NCI-H748 (cell line): Measurements from ENCODE around the gene FBXO48.
"Not testable (repeated sequence)": the region's sequence is repeated elsewhere in the genome, so short reads cannot be mapped to it uniquely, and the experiment has no call there.

ENCODE experiments used
- DNase-seq: peaks from one replicate; lab custom pipeline; 2025; ENCODE audit not compliant: unreplicated experiment; lab: John Stamatoyannopoulos, UW

FBXO48 gene

DNA sequence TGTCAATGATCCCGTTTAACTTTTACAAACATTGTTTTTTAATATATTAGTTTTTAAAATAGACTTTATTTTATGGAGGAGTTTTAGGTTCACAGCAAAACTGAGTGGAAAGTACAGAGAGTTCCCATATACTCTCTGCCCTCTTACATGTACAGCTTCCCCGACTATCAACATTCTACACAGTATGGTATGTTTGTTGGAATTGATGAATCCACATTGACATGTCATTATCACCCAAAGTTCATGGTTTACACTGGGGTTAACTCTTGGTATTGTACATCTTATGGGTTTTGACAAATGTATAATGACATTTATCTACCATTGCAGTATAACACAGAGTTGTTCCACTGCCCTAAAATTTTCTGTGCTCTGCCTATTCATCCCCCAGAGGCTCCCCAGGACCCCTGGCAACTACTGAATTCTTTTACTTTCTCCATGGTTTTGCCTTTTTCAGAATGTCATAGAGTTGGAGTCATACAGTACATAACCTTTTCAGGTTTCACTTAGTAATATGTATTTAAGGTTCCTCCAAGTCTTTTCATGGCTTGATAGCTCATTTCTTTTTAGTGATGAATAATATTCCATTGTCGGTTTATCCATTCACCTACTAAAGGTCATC, 5.8 kb upstream of the FBXO48 start:
- no peak for DNase-seq

DNA sequence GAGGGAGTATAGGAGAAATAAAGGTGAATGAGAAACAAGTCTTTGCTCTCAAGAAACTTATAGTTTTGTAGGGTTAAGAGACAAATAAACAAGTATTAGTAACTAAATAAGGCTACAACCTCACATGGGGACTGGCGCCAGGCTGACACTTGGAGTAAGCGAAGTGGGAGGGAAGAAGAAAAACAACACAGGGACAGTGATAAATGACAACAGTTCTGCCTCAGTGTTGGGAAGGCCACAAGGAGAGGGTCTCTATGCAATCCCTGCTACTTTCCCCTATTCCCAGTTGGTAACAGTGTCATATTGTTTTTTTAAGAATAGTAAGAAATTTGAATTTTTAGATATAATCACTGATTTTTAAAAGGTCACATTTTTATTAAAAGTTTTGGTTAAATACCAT, 4.3 kb upstream of the FBXO48 start:
- no peak for DNase-seq

DNA sequence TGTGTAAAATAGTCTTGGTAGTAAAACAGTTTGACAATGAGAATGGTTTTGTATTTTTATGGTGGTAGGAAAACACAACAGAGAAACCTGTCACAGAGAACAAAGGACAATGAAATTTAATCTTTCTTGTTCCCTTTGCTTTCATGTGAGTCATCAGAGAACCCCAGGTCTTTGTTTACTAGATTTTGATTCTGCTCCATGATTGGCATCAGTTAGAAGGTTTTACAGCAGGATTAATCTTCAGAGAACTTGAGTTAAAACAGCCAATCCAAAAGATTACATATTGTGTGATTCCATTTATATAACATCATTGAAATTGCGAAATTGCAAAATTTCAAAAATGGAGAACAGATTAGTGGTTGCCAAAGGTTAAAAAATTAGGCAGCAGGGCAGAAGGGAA, 2.8 kb upstream of the FBXO48 start:
- peak; percentile 4 for DNase-seq

DNA sequence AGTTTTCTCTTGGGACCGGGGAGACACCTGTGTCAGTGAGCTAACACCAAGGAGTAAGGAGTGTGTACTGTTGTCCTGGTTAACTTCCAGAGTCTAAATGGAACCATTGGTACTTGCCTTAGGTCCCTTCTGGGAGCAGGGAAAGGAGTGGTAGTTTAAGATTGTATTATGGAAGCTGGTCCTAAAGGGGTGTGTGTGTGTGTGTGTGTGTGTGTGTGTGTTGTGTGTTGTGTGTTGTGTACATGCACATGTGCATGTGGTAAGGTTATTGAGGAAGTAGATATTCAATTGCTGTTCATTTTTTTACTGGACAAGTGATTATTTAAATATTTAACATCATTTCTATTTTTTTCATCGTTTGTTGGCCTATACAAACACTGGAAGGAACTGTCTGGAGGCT, 1.7 kb upstream of the FBXO48 start:
- no peak for DNase-seq

DNA sequence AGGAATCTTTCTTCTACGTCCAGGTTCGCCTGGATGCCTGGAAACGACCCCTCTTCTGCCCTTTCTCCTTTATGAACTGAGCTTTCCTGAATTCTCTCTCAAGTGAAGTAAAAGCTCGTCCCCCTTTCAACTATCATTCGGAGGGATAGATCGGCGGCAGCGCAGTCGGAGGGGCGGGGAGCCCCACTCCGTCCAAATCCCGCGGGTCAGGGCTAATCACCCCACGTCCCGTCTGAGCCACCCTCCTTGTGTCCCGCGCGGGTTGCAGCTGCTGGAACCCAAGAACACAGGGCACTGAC, 367 bp downstream of the FBXO48 start:
- DNase-seq, result no peak

DNA sequence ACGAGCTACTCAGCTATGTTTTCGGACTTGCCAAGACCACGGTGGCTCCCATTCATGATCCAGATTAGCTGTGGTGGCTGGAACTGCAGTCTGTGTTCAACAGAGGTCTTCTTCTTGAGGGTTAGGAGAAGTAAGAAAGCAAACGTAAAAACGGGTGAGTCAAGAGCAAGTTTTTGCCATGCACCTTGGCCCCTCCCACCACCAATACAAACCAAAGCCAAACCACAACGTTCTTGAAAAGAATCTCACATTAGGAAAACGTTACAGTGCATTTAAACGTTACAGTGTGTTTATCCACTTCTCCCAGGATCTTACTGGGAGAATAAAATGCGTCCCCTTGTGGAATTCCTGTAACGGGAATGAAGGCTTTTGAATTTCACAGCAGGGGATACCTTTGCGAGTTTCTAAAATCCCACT, 725 bp downstream of the FBXO48 start:
- DNase-seq, result no peak

DNA sequence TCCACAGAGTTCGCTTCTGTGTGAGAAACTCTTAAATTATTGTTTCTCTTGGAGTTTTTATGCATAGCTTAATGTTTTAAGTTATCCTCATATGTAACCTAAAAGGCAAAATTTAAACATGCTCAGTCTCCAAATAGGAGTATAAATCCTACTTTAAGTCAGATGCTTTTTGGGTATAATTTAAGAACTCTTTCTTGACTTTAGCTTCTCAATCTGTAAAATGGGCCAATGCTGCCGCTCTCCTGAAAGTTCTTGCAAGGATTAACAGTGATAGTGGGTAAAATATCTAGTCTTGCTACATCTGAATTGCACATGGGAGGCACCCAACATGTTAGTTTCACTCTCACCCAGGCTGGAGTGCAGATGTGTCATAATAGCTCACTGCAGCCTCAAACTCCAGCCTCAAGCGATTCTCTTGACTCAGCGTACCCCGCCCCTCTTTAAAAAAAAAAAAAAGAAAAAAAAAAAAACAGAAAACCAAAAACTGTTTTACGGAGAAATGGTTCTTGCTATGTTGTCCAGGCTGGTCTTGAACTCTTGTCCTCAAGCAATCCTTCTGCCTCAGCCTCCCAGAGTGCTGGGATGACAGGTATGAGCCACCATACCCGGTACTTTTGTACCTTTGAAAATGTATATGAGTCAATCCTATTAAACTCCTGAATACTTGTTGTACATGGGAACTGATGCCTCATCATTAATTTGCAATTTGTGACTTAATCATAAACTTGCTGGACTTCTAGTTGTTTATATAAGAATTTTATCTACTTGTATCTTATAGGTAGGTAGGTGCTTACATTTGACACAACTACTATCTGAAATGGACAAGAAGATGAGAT, 1.8 kb downstream of the FBXO48 start:
- DNase-seq, result no peak

DNA sequence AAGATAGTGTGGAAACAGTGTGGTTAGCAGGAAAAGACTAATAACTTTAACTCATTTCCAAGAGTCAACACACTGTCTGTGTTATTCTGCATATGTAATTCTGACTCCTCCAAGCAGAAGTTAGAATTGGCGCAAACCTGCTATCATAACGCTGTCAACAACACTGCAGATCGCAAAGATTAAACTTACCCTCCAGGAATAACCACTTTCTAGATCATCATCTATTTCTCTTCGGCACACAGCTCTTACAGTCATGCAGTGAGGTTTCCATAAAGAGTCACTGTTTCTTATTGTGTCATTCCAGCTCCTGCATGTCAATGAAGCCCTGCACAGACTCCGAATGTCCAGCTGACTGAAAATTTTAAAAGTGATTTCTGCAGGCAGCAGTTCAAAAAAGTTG, 2.4 kb downstream of the FBXO48 start:
- no peak for DNase-seq

DNA sequence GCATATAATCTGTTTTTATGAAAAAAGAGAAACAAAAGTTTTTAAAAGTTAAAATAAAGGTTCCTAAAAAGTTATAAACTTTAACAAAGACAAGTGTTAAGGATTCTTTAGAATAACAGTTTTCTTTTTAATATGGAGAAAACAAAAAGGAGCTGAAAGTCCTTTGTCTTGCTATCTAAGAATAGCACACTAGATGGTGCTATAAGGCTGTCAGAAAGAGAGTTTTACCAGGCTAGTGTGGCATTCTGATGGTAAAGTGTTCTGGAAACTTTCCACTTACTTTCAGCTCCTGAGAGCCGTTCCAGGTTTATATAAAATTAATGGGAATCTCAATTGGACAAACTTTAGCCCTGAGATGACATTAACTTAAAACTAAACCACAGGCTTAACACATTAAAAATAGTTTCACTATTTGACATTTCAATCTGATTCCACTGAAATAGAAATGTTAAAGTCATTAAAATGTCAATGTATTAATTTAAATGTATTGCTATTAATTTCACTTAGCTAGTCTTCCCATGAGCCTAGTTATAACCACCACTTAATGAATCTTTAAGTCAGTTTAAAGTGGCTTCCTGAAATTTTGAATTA, 3.7 kb downstream of the FBXO48 start:
- DNase-seq, result peak; percentile 33

DNA sequence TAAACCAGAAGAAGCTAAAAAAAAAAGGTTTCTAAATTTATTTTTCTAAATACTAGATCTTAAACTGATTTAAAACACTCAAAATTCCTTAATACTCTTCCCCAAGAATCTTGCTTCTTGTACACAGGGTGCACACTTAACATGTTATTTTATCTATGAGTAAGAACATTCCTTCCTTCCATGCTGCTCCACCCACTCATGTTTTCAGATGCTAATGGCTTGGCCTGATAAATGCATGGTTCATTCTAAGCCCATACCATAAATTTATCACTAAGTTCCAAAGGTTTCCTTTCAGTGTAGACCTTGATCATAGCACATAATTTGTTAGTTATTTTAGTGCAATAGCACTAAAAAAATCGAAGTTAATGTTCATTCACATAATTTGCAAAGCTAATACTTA, 8.1 kb downstream of the FBXO48 start:
- DNase-seq, result no peak

DNA sequence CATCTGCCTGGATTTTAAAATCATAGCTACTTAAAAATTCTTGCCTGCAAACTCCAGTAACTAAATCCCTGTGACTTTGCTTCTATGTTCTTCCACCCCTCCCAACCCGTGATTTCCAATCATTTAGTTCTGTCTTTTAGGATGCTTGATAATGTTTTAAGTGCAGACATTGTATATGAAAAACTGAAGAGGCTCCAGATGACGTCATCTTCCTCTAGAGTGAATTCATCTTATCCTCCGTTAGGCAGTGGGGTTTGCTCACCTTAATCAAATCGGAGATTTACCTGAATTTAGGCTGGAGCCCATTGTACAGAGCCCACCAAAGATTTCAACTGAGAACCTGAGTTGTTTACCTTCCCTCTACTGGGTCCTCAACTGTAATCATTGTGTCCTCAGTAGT, 10.9 kb downstream of the FBXO48 start:
- DNase-seq, result no peak

DNA sequence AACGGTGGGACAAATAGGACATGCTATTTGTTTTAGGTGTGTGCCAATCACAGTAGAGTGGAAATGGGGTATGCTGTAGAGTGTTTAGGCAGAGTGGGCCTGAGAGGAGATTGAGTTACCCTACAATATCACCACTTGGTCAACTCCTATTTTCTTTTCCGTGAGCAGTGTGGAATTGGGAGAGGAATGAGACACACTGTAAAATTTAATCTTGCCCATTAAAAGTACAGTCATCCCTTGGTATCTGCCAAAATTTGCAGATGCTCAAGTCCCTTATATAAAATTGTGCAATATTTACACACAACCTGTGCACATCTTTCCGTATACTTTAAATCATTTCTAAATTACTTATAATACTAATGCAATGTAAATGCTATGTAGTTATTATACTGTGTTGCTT, 12.4 kb downstream of the FBXO48 start:
- no peak for DNase-seq

DNA sequence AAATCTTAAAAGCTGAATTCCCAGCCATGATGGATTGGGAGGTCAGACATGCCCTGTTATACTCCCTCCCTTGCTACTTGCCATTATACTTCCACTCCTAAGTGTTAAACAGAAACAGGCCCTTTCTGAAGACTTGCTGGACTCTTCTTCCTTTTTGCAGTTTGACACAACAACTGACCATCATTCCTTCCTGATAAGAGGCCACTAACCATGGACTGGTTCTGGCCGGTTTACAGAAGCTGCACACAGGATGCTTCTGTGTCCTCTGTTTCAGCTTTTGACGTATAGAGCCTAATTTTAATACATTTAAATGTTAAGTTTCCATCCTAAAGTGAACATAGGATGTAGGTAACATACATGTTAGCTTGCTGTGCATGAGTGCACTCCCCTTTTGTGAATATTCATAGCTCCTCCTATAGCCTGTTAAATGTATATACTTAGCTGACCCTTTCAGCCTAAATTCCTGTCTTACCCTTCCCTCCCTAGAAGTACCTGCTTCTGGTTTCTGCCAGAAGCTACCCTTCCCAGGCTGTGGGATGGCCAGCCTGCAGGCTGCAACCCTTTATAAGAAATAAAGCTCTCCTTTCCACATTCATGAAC, 13.2 kb downstream of the FBXO48 start:
- no peak for DNase-seq

DNA sequence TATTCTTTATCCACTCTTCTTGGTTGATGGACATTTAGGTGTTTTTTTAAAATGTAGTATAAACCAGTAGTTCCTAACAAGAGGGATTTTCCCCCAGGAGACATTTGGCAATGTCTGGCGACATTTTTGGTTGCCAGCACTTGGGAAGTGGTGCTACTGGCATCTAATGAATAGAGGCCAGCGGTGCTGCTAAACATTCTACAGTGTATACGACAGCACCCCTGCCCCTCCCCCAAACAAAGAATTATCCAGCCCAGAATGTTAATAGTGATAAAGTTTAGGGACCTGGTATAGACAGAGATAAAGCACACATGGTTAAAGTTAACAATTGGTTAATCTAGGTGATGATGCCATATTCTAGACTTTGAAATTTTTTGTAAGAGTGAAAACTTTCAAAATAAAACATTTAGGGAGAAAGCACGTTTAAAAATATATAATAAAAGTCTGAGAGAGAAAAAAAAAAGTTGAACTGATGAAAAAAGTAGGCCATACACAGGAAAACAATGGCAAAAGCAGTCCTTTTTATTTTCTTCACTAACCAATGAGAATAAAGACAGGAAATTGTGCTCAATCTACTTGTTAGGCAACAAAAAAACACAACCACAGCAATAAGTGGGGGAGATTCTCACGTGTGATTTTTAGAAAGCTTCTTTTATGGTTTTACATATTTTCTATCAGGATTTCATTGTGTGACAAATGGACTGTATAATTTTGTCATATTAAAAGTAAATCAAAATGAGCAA, 14.8 kb downstream of the FBXO48 start:
- DNase-seq, result no peak

DNA sequence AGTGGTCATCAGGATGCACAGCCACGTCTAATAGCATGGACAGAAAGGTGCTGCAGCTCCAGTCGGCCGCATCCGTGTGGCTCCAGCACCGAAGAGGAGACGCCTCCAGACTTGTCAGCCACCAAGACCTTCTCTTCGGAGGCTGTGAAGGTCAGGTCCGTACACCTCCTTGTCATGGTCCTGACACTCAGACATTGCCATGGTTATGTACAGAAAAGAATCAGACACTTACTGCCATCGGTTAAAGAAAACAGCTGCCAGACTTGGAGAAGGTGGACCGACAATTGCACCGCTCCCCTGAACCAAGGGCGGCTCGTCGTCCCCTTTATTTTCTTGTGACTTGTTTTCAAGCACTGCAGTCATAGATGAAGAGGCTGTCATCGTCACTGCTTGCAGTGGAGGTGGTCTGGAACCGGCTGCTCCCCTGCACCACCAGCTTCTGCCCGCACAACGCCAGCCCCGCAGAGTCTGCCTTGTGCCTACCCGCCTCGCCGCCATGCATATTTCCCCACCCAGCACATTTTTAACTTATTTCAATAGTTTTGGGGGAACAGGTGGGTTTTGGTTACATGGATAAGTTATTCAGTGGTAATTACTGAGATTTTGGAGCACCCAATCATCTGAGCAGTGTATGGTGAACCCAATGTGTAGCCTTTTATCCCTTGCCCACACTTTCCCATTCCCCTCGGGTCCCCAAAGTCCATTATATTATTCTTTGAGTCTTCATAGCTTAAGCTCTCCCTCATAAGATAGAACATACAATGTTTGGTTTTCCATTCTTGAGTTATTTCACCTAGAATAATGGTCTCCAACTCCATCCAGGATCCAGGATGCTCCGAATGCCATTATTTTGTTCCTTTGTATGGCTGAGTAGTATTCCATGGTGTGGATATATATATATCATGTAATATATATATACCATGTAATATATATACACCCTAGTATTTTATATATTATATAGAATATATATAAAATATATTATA, 18.1 kb downstream of the FBXO48 start:
- peak; percentile 17 for DNase-seq

DNA sequence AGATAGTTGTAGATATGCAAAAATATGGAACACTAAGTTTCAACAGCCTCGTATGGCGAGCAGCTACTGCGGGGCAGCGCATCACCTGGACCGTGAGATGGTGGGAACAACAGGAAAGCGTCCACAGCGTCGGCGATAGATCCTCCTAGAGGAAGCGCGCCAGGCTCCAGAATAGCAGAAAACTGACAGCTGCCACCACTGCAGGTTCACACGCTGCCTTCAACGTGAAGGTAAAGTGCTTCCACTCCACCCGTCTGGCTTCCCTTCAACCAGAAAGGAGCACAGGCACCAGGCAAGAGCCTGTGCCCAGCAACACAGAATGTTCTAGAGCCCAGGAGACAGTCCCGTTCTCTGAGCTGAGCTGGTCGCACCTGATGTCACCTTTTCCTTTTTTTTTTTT, 20.0 kb downstream of the FBXO48 start:
- no peak for DNase-seq

DNA sequence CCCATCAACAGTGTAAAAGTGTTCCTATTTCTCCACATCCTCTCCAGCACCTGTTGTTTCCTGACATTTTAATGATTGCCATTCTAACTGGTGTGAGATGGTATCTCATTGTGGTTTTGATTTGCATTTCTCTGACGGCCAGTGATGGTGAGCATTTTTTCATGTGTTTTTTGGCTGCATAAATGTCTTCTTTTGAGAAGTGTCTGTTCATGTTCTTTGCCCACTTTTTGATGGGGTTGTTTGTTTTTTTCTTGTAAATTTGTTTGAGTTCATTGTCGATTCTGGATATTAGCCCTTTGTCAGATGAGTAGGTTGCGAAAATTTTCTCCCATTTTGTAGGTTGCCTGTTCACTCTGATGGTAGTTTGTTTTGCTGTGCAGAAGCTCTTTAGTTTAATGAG, 20.7 kb downstream of the FBXO48 start:
- not testable (repeated sequence) for DNase-seq

DNA sequence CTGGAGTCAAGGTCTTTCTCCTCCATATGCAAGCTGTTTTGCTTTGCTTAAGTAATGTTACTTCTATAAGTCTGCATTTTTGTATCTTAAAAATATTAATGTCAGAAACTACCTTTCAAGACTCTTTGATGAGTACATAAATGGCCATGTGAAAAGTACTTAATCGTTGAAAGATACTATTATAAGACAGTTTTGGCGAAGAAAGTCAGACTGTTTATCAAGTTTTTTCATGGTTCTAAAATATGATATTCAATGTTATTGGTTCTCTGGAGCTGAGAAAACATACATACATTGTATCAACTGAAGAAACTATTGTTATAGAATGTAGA, 25.1 kb downstream of the FBXO48 start:
- DNase-seq, result no peak

DNA sequence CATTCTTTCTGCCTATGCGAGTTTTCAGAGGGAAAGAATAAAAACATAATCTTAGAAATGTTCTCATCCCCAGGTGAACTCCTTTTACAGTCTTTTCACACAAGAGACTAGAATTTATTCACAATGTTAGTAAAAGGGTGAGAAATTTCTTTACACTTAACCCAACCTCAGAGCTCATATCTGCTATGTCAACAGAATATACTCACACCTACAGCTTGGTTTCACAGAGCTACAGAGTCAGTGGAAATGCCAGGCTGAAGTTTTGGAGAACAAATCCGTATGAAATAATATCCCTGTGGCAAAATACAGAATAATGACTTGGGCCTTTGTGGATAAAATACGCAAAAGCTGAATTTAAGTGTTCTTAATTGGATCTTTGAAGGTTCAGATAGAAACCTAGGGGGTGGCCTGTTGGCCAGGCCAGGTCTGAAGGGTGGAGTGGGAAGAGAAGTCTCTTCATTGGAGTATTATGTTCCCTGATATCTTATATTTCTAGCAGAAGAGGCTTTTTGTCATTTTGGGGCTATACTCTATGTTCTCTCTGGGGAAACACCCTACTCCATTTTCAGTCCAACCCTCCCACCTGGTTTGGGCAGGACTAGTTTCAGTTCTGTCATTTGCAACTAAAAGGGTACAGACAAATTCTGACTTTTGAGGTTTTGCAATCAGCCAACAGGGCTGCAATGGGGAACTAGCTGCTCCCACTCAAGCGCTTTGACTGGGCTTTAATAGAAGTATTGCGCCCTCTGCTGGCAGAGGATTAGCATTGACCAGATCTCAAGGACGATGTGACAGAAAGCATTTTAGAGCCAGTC, 25.7 kb downstream of the FBXO48 start:
- DNase-seq, result peak; percentile 76
